CD4-positive, alpha-beta T cell treated with Interleukin-15 for 1 hour (primary cell): ENCODE data around the gene HTRA3.
A peak's percentile ranks its signal among the peaks of the same experiment; 100 is the strongest.

Experiments
- DNase-seq: peaks from one replicate; pipeline ENCODE4 v3.0.0-alpha.2; 2020

The HTRA3 gene

DNA sequence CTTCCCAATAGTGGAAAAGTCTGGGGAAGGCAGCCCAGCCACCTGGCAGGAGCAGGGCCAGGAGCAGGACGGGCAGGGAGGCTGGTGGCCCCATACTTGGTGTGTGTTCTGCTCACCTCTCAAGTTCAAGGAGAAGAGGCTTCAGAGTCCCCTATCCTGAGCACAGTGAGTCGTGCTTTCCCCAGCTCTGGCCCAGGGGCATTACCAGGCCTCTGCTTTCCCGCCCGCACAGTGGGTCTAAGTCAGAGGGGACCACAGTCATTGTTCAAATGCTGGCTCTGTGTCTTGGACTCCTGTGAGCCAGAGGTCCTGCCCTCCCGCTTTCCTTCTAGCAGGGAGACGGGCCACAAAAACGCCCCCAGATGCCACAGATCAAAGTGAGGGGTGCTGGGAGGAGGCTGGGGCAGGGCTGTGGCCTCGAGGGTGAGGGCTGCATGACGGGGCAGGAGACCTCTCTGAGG lies 27.6 kb downstream of the HTRA3 start:
- peak; percentile 13 for DNase-seq

DNA sequence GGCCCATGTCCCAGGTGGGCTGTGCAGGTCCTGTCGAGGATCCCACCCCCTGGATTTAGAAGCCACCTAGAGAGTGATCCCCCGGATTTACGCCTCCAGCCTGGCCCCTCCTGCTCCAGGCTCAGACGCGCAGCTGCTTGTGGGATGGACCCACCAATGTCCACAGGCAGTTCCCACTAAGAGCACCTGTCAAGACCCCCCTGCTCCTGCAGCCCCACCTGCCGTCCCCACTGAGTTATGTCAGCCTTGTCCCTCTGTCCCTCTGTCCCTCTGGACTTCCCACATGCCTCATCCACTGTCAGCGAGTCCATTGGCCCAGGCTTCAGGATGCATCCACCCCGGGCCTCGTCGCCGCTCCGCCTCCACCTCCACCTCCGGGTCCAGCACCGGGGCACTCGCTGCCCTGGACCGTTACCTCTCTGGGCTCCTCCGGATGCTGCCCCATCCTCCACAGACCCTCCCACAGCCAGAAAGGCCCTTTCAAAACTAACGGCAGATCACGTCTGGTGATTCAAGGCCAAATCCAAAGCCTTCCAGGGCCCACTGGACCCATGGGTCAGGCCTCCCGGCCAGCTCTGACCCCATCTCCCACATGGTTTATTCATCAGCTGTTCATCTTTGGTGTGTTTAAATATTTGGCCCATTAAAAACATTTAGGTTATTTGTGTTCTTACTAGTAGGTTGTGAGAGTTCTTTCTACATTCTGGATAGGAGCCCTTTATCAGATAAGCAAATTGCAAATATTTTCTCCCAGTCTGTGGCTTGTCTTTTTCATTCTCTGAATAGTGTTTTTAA lies 28.3 kb downstream of the HTRA3 start:
- DNase-seq = peak; percentile 13

DNA sequence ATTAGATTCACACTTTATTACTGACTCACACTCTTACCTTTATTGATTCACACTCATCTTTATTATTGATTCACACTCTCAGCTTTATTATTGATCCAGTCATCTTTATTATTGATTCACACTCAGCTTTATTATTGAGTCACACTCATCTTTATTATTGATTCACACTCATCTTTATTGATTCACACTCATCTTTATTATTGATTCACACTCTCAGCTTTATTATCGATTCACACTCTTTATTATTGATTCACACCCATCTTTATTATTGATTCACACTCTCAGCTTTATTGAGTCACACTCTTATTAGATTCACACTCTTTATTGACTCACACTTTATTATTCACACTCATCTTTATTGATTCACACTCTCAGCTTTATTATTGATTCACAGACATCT lies 31.3 kb downstream of the HTRA3 start:
- no peak for DNase-seq

DNA sequence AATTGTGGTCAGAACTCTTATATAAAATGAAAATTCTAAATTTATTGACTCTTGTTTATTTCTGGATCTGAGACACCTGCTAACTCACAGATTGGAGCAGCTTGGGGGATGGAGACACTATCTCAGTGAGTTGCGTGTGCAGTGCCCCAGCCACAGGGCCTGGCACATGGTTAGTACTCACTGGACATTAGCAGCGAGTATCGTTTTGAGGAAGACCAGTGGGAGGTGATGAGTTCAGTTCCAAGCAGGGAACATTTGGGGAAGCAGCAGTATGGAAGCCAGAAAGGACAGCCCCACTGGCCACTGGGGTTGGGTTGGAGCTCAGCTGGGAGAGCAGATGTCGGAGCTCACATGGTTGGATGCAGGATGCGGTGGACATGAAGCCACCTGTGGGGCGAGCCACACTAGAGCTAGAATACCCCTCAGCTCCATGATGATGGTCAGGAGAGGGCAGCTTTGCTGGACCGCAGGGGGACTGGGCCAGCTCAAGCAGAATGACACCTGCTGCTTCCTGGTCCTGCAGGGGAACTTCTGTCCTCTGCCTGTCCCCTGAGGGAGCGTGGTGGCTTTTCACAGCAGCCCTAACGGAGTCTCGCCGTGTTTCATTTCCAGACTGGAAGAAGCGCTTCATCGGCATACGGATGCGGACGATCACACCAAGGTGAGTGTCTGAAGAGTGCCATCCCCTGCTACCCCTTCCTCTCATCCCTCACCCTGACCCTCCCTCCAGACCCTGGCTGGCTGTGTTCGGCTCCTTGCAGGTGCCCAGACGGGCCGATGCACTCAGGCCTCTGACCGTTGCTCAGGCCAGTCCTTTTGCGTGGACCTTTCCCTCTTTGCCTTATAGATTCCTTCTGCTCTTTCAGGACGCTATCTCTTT lies 32.5 kb downstream of the HTRA3 start:
- DNase-seq = peak; percentile 10

DNA sequence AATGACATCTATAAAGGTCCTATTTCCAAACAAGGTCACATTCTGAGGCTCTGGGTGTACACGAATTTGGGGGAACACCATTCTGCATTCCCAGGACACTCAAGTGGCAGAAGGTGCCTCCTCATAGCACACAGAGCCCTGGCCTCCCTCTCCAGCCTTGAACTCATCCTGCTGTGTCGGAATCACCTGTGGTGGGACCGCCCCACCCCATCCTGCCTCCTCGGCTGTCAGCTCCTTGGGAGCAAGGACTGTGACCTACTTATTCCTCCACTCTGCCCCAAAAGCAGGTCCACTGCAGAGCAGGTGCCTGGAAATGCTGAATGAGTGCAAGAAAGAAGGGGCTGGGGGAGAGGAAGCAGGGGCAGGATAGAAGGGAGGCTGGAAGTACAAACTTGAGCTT lies 33.5 kb downstream of the HTRA3 start:
- no peak for DNase-seq

- no peak for DNase-seq
These were observed 34.1 kb downstream of the HTRA3 start for GRCh38 chr4:8303485-8304281.

DNA sequence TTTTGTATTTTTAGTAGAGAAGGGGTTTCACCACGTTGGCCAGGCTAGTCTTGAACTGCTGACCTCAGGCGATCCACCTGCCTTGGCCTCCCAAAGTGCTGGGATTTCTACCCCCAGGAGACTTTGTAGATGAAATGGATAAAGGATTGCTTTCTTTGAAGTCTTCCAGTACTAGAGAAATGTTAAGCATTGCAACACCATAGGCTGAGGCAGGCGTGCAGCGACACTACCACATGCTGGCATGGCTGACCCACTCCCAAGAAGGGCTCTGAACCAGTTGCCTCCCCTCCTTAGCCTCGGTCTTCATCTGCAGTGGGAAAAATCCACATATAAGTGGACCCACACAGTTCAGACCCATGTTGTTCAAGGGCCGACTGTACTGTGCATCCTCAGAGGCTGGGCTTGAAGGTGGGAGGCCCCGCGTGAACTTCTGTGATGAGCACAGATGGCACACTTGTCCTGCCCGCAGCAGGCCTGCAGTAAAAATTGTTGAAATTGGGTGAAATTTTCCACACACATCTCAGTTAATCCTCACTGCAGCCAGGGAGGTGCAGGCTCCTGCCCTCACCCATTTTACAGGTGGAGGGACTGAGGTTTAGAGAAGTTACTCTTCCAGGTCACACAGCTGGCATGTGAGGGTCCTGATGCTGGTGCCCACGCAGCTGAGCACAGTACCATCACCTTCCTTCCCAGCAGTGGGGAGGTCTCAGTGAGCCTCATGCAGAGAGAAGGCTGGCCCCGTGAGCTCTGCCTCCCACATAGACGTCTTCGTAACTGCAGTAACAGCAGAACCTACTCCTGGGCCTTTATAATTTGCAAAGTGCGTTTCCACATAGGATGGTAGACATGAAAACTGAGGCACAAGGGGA lies 35.5 kb downstream of the HTRA3 start:
- peak; percentile 10 for DNase-seq

GRCh38 chr4:8305851-8306471 lies 36.4 kb downstream of the HTRA3 start:
- peak; percentile 9 for DNase-seq

GRCh38 chr4:8306511-8307021 lies 37.0 kb downstream of the HTRA3 start:
- no peak for DNase-seq

- peak; percentile 6 for DNase-seq
These were observed 37.6 kb downstream of the HTRA3 start for GRCh38 chr4:8307121-8307520.

DNA sequence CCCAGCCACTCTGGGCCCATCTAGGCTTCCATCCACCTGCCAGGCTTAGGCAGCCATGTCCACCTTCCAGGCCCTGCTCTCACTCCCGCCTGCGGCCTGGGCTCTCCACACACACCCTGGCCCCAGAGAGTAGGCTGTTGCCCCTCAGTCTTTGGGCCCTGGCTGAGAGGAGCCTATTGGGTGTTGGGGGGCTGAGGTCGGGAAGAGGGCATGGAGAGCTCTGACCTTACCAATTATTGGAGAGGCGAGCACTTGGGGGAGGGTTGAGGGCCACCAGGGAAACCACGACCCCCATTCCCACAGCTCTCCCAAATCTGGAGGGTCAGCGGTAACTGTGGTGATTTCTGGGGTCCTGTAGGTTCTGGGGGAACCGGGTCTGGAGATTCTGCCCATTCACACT lies 38.2 kb downstream of the HTRA3 start:
- no peak for DNase-seq

GRCh38 chr4:8308144-8308543 lies 38.6 kb downstream of the HTRA3 start:
- DNase-seq = peak; percentile 3

- peak; percentile 10 for DNase-seq
These were observed 39.6 kb downstream of the HTRA3 start for GRCh38 chr4:8308856-8309771.

DNA sequence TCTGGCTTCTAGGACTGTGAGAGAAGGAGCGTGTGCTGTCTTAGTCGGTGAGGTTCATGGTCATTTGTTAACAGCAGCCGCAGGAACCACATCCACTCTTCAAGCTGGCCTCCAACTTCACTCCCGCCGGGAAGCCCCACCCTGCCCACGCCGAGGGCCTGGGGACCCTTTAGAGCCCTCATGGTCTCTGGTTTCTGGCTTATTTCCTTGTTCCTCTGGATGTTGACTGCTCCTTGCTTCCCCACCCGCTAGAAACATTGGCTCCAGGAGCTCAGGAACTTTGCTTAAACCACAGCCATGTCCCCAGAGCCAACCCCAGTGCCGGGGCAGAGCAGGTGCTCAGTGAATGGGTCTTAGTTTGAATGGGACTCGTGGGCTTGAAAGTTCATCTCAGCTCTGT lies 40.8 kb downstream of the HTRA3 start:
- no peak for DNase-seq

DNA sequence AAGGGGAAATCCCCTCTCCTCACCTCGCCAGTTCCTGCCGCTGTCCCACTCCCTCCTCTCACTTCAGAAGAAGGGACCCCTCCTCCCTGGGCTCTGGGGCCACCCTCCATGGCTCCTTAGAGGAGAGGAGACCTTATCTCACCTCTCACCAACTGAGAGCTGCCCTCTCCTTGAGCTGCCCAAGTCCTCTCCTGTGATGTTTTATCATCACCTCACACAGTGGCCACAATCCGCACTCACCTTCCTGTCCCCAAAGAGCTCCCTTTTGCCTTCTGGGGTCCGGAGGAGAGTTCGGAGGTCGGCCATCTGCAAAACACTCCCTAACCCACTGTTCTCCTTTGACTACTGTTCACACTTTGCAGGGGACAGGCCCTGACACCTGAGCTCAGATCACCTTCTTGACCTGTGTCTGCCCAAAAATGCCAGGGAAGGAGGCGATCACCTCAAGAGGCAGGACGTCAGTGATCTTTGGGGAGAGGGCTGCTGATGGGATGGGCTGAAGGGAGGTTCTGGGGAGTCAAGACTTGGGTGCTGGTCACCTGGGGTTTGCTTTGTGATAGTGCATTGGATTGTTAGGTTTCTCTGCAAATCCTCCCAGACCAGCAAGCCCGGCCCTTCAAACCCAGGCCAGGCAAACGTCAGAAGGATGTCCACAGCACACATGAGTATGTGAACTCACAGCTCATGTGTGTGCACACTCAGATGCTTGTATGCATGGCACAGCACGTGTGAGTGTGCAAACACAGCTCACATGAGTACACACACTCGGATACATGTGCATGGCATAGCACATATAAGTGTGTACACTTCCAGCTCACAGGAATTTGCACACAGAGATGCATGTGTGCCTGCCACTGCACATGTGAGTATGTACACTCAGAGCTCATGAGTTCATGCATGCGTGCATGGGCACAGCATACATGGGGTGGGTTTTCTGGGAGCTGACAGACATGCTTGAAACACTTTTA lies 41.8 kb downstream of the HTRA3 start:
- no peak for DNase-seq

- no peak for DNase-seq
These were observed 42.5 kb downstream of the HTRA3 start for GRCh38 chr4:8312069-8312445.

DNA sequence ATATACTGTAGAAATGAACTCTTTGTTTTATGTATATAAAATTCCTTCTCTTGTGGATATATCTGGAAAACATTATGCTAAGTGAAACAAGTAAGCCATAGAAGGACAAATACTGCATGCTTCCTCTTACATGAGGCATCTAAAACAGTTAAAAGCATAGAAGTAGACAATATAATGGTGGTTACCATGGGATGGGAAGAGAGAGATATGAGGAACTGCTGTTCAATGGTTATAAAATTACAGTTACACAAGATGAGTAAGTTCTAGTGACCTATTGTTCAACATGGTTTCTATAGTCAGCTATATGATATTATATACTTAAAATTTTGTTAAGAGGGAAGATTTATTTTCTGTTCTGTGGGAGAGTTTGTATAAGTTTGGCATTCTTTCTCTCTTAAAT lies 43.4 kb downstream of the HTRA3 start:
- no peak for DNase-seq

DNA sequence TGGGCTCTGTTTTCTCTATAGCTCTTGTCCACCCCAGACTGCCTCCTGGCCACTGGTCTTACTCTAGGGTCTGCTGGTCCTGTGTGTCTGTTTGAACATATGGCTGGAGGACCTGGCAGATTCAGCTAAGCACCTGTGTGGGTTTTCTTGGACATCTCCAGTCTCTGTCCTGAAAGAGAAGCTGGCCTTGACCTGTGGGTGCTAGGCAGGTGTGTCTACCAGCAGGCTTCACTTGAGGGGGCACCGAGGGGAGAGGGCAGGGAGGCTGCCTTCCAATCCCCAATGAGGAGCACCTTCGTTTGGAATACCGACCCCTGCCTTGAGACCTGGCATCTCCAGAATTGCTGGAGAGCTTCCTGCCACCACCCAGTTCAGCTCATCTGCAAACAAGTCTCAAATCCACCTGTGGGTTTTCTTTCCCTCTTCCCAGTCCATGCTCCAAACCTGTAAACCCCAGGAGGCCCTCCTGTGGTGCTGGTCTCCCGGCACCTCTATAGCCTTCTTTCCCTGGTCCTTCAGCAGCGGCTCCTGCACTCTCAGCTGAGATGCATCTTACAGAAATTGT lies 45.2 kb downstream of the HTRA3 start:
- DNase-seq = no peak
